Measurements from ENCODE around the gene DOCK3.

The DOCK3 gene

DNA sequence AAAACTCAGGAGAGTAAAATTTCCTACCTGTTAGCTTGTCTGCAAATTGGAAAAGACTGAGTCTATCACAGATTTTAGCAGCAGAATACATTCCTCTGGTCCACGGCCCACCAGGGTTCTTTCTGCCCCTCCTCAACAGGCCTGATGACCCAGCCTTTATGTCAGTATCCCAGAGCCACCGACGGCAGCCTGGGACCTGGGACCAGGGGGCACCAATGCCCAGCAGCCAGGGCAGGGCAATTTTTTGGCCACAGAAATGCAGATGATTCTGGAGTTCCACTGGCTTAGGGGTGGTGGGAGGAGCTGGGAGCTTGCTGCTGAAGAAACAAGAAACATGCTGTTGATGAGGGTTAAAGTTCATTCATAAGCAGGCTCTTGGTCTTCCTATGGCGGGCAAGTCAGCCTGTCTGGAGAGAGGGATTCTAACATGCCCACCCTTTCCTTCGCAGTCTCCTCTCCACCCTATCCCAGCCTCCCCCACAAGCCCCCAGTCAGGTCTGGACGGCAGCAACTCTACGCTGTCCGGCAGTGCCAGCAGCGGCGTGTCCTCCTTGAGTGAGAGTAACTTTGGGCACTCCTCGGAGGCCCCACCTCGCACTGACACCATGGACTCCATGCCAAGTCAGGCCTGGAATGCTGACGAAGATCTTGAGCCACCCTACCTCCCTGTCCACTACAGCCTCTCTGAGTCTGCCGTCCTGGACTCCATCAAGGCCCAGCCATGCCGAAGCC is 706.0 kb downstream of the DOCK3 start:
- H3K27me3 ChIP-seq (ENCODE audit: low read depth, low read length), result no peaks in the 10 kb centered on the region
- H4K20me1 ChIP-seq (ENCODE audit: insufficient read depth, low read length), result no peaks in the 10 kb centered on the region
- H3K4me3 ChIP-seq (ENCODE audit: low read length), result no peak overlapping the region
- H3K27ac ChIP-seq (ENCODE audit: low read length), result no peak overlapping the region
- no peak overlapping the region for H3K4me2 ChIP-seq (ENCODE audit: low read length)
- H3K79me2 ChIP-seq (ENCODE audit: low read length), result peaks cover 26% of the 10 kb centered on the region
- H3K9ac ChIP-seq (ENCODE audit: low read length), result no peak overlapping the region
- H3K9me3 ChIP-seq (ENCODE audit: insufficient read depth, low read length), result no peaks in the 10 kb centered on the region
- H2AFZ ChIP-seq (ENCODE audit: low read depth, low read length), result no peak overlapping the region
- H3K36me3 ChIP-seq (replicated peaks; ENCODE audit: low read depth, low read length), result peaks cover 5% of the 10 kb centered on the region
- no peak for TF ChIP-seq EZH2phosphoT487 (IDR thresholded peaks at IDR 0.05; ENCODE audit: low read depth)
- TF ChIP-seq, protein P1, sequence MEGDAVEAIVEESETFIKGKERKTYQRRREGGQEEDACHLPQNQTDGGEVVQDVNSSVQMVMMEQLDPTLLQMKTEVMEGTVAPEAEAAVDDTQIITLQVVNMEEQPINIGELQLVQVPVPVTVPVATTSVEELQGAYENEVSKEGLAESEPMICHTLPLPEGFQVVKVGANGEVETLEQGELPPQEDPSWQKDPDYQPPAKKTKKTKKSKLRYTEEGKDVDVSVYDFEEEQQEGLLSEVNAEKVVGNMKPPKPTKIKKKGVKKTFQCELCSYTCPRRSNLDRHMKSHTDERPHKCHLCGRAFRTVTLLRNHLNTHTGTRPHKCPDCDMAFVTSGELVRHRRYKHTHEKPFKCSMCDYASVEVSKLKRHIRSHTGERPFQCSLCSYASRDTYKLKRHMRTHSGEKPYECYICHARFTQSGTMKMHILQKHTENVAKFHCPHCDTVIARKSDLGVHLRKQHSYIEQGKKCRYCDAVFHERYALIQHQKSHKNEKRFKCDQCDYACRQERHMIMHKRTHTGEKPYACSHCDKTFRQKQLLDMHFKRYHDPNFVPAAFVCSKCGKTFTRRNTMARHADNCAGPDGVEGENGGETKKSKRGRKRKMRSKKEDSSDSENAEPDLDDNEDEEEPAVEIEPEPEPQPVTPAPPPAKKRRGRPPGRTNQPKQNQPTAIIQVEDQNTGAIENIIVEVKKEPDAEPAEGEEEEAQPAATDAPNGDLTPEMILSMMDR (IDR thresholded peaks at IDR 0.05; ENCODE audit: low read depth, low read length), result no peak
- peaks cover 10% of the 10 kb centered on the region for H3K4me1 ChIP-seq (ENCODE audit: low read length)

DNA sequence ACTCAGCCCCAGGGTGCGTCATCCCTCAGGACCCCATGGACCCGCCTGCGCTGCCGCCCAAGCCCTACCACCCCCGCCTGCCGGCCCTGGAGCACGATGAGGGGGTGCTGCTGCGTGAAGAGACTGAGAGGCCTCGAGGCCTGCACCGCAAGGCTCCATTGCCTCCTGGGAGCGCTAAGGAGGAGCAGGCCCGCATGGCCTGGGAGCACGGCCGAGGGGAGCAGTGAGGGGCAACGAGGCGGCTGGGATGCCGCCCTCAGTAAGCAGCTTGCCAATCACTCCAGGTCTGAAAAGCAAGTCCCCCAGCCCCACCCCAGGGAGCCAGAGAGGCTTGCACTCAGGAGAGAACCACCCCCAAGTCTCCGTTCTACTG is 706.6 kb downstream of the DOCK3 start:
- H4K20me1 ChIP-seq (ENCODE audit: insufficient read depth, low read length), result no peaks in the 10 kb centered on the region
- H2AFZ ChIP-seq (ENCODE audit: low read depth, low read length), result no peak overlapping the region
- H3K9me3 ChIP-seq (ENCODE audit: insufficient read depth, low read length), result no peaks in the 10 kb centered on the region
- H3K4me2 ChIP-seq (ENCODE audit: low read length), result no peak overlapping the region
- H3K79me2 ChIP-seq (ENCODE audit: low read length), result peaks cover 31% of the 10 kb centered on the region
- no peak overlapping the region for H3K9ac ChIP-seq (ENCODE audit: low read length)
- peaks cover 12% of the 10 kb centered on the region for H3K4me1 ChIP-seq (ENCODE audit: low read length)
- H3K27ac ChIP-seq (ENCODE audit: low read length), result no peak overlapping the region
- peaks cover 11% of the 10 kb centered on the region for H3K36me3 ChIP-seq (replicated peaks; ENCODE audit: low read depth, low read length)
- TF ChIP-seq, protein P1 (IDR thresholded peaks at IDR 0.05; ENCODE audit: low read depth, low read length), result no peak
- no peak for TF ChIP-seq EZH2phosphoT487 (IDR thresholded peaks at IDR 0.05; ENCODE audit: low read depth)
- H3K27me3 ChIP-seq (ENCODE audit: low read depth, low read length), result no peaks in the 10 kb centered on the region
- no peak overlapping the region for H3K4me3 ChIP-seq (ENCODE audit: low read length)

DNA sequence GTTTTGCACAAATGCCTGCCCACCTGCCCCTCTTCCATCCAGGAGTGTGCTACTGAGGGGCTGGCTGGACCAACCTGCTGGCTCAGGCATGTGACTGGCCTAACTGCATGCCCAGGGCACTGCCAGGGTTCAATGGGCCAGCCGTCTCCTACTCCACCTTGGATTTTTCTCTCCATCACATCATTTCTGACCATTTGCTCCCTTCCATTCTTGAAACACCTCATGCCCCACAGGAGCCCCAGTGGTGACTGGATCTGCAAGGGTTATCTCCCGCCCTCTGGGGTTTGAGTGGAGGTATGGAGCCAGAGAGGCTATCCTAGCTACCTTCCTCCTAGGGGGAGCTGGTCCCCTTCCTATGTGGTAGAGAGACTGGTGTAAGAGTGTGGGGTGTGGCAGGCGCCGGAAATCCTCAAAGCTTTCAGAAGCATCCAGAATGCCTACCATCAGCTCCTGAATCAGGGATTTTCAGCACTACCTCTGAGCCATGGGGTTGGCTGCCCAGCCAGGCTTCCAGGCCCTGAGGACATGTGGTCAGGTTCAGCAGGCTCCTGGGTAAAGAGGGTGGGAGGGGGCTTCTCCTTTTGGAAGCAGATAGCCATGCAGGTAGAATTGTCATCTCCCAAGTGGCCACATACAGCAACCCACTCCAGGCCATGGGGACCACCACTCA is 707.5 kb downstream of the DOCK3 start:
- Histone ChIP-seq H3K9me3 (ENCODE audit: insufficient read depth, low read length) (no peaks in the 10 kb centered on the region), H3K4me1 (ENCODE audit: low read length) (peaks cover 19% of the 10 kb centered on the region), H3K9ac (ENCODE audit: low read length) (no peak overlapping the region), H3K27ac (ENCODE audit: low read length) (no peak overlapping the region), H3K36me3 (replicated peaks; ENCODE audit: low read depth, low read length) (peaks cover 16% of the 10 kb centered on the region), H2AFZ (ENCODE audit: low read depth, low read length) (no peak overlapping the region), H3K79me2 (ENCODE audit: low read length) (peaks cover 40% of the 10 kb centered on the region), H3K4me2 (ENCODE audit: low read length) (no peak overlapping the region), H3K27me3 (ENCODE audit: low read depth, low read length) (no peaks in the 10 kb centered on the region), H3K4me3 (ENCODE audit: low read length) (no peak overlapping the region), H4K20me1 (ENCODE audit: insufficient read depth, low read length) (no peaks in the 10 kb centered on the region)
- TF ChIP-seq, protein P1 (IDR thresholded peaks at IDR 0.05; ENCODE audit: low read depth, low read length), result no peak
- TF ChIP-seq EZH2phosphoT487 (IDR thresholded peaks at IDR 0.05; ENCODE audit: low read depth), result no peak

DNA sequence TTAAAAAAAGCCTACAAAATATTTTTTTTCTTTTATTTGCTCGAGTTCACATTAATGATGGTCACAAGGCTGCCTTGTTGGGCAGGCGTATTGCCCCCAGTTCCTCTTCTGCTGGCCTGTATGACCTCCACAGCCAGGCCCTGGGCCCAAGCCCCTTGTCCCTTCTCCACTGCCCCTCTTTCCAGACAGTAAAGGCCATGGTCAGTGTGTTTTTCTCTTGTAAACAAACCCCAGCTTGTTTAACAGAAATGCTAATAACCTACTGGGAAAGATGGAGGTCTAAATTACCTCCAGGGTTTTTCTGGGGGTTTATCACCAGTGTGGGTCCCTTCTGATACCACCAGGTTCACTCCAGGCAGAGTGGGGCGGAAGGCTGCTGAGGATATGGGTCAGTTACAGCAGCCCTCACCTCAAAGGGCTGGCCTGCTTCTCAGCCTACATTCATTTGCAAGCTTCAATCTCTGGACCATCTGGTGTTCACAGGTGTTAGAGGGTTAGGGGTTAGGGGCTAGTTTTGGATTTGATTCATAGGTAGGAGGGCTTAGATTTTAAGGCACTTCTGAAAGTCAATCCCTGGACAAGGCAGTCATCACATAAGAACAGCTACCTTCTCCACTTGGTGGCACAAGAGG is 708.3 kb downstream of the DOCK3 start:
- peak overlapping the region; percentile 98 for H3K9ac ChIP-seq (ENCODE audit: low read length)
- peaks cover 24% of the 10 kb centered on the region for H3K36me3 ChIP-seq (replicated peaks; ENCODE audit: low read depth, low read length)
- no peak overlapping the region for H3K27ac ChIP-seq (ENCODE audit: low read length)
- H3K79me2 ChIP-seq (ENCODE audit: low read length), result peaks cover 49% of the 10 kb centered on the region
- peaks cover 4% of the 10 kb centered on the region for H4K20me1 ChIP-seq (ENCODE audit: insufficient read depth, low read length)
- H3K9me3 ChIP-seq (ENCODE audit: insufficient read depth, low read length), result no peaks in the 10 kb centered on the region
- peaks cover 26% of the 10 kb centered on the region for H3K4me1 ChIP-seq (ENCODE audit: low read length)
- no peaks in the 10 kb centered on the region for H3K27me3 ChIP-seq (ENCODE audit: low read depth, low read length)
- peak overlapping the region; percentile 84; the same call in 1 of the 2 replicates for H3K4me3 ChIP-seq (ENCODE audit: low read length)
- no peak for TF ChIP-seq EZH2phosphoT487 (IDR thresholded peaks at IDR 0.05; ENCODE audit: low read depth)
- TF ChIP-seq, protein P1 (IDR thresholded peaks at IDR 0.05; ENCODE audit: low read depth, low read length), result no peak
- peak overlapping the region; percentile 84 for H3K4me2 ChIP-seq (ENCODE audit: low read length)
- H2AFZ ChIP-seq (ENCODE audit: low read depth, low read length), result no peak overlapping the region
